ENCODE results near the gene ACVR1. TPM values are rescaled to one million over a fixed set of nuclear protein-coding genes. Genes with fewer than 3 reads are reported as not detected.
A peak's percentile ranks its signal among the peaks of the same experiment; 100 is the strongest.

Gene ACVR1
- total and polyA plus RNA-seq, 2 donors (not counting 3 experiments of a cell fraction or from before 2014, with no cell fraction given), result 24.8 to 33.6 TPM

DNA sequence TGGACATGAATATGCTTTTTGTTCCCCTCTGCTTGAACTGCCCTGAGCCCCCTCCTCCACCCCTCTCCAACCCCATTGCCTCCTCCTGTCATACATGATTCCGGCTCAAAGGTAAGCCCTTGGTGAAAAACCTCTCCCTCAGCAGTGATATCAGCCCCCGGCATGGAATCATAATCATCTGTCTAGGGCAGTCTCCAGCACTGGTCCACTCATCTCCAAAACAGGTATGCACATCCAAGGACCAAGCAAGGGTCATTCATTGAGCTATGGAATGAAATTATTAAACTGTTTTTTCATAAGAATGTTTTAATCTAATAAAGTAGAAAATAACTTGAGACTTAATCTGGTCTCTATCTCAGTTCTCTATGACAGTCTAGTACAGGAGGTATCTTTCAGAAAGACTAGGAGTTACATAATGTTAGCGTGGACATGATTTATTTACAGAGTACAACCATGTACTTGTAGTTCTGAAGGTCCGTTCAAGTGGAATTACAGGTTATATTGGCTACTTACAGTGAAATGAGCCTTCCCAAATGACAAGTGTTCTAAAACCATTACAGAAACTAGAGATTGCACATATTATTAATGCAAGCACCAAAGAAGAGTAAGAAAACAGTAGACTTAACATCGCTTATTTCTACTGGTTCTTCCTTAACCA, 75.2 kb downstream of the ACVR1 start:
- H3K27ac ChIP-seq (ENCODE audit: insufficient read depth, low read depth, low read length), result no peak overlapping the region
- no peaks in the 10 kb centered on the region for H3K9me1 ChIP-seq (replicated peaks; ENCODE audit: control insufficient read depth, extremely low read depth, insufficient read depth, low read length)
- no peak overlapping the region for H3K9ac ChIP-seq (replicated peaks; ENCODE audit: extremely low read depth, insufficient read depth, low read length)
- no peak for TF ChIP-seq FOS (IDR thresholded peaks at IDR 0.05; ENCODE audit: borderline replicate concordance, insufficient read depth, low read length)
- TF ChIP-seq MYC (IDR thresholded peaks at IDR 0.05; ENCODE audit: low read depth, low read length), result no peak
- TF ChIP-seq, protein P1, sequence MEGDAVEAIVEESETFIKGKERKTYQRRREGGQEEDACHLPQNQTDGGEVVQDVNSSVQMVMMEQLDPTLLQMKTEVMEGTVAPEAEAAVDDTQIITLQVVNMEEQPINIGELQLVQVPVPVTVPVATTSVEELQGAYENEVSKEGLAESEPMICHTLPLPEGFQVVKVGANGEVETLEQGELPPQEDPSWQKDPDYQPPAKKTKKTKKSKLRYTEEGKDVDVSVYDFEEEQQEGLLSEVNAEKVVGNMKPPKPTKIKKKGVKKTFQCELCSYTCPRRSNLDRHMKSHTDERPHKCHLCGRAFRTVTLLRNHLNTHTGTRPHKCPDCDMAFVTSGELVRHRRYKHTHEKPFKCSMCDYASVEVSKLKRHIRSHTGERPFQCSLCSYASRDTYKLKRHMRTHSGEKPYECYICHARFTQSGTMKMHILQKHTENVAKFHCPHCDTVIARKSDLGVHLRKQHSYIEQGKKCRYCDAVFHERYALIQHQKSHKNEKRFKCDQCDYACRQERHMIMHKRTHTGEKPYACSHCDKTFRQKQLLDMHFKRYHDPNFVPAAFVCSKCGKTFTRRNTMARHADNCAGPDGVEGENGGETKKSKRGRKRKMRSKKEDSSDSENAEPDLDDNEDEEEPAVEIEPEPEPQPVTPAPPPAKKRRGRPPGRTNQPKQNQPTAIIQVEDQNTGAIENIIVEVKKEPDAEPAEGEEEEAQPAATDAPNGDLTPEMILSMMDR (IDR thresholded peaks at IDR 0.05; ENCODE audit: extremely low read depth in 1 of 2, insufficient read depth in 1 of 2, low read depth in 1 of 2, low read length in 2 of 2), result no peak
- dilution Hi-C loops (cut with MboI; ENCODE audit: extremely low pct_ligation_motif_present, low sequenced_read_pairs), result no loop called here
- H3K27me3 ChIP-seq (ENCODE audit: control insufficient read depth in 2 of 2, insufficient read depth in 2 of 2, low read length in 2 of 2), result no peaks in the 10 kb centered on the region
- H3K9me3 ChIP-seq (replicated peaks; ENCODE audit: control insufficient read depth, insufficient read depth, low read length), result no peaks in the 10 kb centered on the region
- no peak overlapping the region for H3K4me3 ChIP-seq (replicated peaks in 1 of 3; ENCODE audit: insufficient read depth in 1 of 3, low read depth in 1 of 3, low read length in 3 of 3)
- no peak overlapping the region for H2AFZ ChIP-seq (ENCODE audit: low read depth, low read length)
- H3K36me3 ChIP-seq (ENCODE audit: control insufficient read depth in 2 of 2, extremely low read depth in 1 of 2, insufficient read depth in 2 of 2, low read length in 2 of 2), result no peaks in the 10 kb centered on the region
- BruUV-seq (replicated peaks), result no TSS peak
- ChIA-PET POLR2A (no interaction called here), CTCF (no interaction called here)
- no peaks in the 10 kb centered on the region for H3K4me1 ChIP-seq (ENCODE audit: control insufficient read depth, extremely low read depth, insufficient read depth, low read length)
- no peaks in the 10 kb centered on the region for H4K20me1 ChIP-seq (replicated peaks; ENCODE audit: control insufficient read depth, extremely low read depth, insufficient read depth, low read length)
- no peak overlapping the region for H3K4me2 ChIP-seq (ENCODE audit: insufficient read depth, low read length)
- H3K79me2 ChIP-seq (ENCODE audit: control insufficient read depth, insufficient read depth, low read length), result no peaks in the 10 kb centered on the region
- no peak for DNase-seq (ENCODE audit: low read depth, low spot score)
- FAIRE-seq, result no peak
- intact Hi-C loops (cut with micrococcal nuclease), result no loop called here

DNA sequence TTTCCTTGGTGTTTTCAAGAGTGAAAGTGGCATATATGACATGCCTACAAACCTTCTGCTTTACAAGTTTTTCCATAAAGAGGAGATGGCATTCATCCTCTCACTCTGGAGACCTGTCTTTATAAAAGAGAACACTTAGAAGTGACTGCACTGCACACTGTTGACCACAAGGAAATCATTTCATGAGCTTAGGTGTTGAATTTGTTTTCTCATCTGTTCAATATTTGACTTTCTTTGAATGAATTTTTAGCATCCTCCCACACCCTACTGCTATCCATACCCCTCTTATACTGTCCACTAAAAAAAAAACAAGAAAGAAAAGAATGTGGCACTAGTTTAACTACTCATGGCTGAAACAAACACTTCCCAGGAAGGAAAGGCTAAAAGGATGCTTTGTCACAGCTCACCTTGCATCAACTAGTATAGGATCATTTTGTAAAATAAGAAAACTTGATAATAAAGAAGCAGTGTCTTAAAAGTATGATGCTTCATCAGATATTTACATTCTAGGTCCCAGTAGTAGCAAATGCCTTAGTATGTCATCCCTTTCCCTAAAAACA, 83.0 kb downstream of the ACVR1 start:
- H3K4me1 ChIP-seq (ENCODE audit: control insufficient read depth, extremely low read depth, insufficient read depth, low read length), result peaks cover 16% of the 10 kb centered on the region
- DNase-seq (ENCODE audit: low read depth, low spot score), result no peak
- no TSS peak for BruUV-seq (replicated peaks)
- no peaks in the 10 kb centered on the region for H3K9me1 ChIP-seq (replicated peaks; ENCODE audit: control insufficient read depth, extremely low read depth, insufficient read depth, low read length)
- intact Hi-C loops (cut with micrococcal nuclease), result no loop called here
- no peak for TF ChIP-seq EZH2 (IDR thresholded peaks at IDR 0.05; ENCODE audit: borderline replicate concordance, low read depth, low read length, severe bottlenecking)
- TF ChIP-seq, protein P1 (IDR thresholded peaks at IDR 0.05; ENCODE audit: extremely low read depth in 1 of 2, insufficient read depth in 1 of 2, low read depth in 1 of 2, low read length in 2 of 2), result peak in 1 of 2 donors; percentile 4
- ChIA-PET CTCF (interaction anchor here (0.7 to 1.2 kb wide), 2 partner anchors 8 to 953 kb away, joined by 3 read pairs; no protein-coding TSS in a partner anchor), POLR2A (no interaction called here)
- FAIRE-seq, result no peak
- peaks cover 2% of the 10 kb centered on the region in 2 experiments for H3K36me3 ChIP-seq (ENCODE audit: control insufficient read depth in 2 of 2, extremely low read depth in 1 of 2, insufficient read depth in 2 of 2, low read length in 2 of 2)
- no peaks in the 10 kb centered on the region for H3K79me2 ChIP-seq (ENCODE audit: control insufficient read depth, insufficient read depth, low read length)
- no peak overlapping the region for H3K4me3 ChIP-seq (replicated peaks in 1 of 3; ENCODE audit: insufficient read depth in 1 of 3, low read depth in 1 of 3, low read length in 3 of 3)
- no peaks in the 10 kb centered on the region for H4K20me1 ChIP-seq (replicated peaks; ENCODE audit: control insufficient read depth, extremely low read depth, insufficient read depth, low read length)
- no peak overlapping the region for H3K27ac ChIP-seq (ENCODE audit: insufficient read depth, low read depth, low read length)
- dilution Hi-C loops (cut with MboI; ENCODE audit: extremely low pct_ligation_motif_present, low sequenced_read_pairs), result loop anchor here (25.0 kb wide), 1 partner anchor 219 kb away; no protein-coding TSS in a partner anchor
- H3K9ac ChIP-seq (replicated peaks; ENCODE audit: extremely low read depth, insufficient read depth, low read length), result no peak overlapping the region
- no peaks in the 10 kb centered on the region for H3K9me3 ChIP-seq (replicated peaks; ENCODE audit: control insufficient read depth, insufficient read depth, low read length)
- H3K4me2 ChIP-seq (ENCODE audit: insufficient read depth, low read length), result no peak overlapping the region
- no peaks in the 10 kb centered on the region for H3K27me3 ChIP-seq (ENCODE audit: control insufficient read depth in 2 of 2, insufficient read depth in 2 of 2, low read length in 2 of 2)
- no peak overlapping the region for H2AFZ ChIP-seq (ENCODE audit: low read depth, low read length)

Data from endothelial cell of umbilical vein (primary cell).